Tibial artery (tissue), 4 donors: ENCODE measurements around the gene SREBF1.

Source experiments
- DNase-seq, 2 donors: peaks; one replicate each; pipeline ENCODE4 v3.0.0-alpha.2; 2019
- H3K27ac ChIP-seq, 2 donors: fragments of 200-600 bp; sonication (generic) in 1 of 2; 1 replicate in 1 of 2; 2 replicates in 1 of 2; pipeline ENCODE4 v1.5.1; 2018 to 2019; ENCODE audit warnings: mild to moderate bottlenecking in 1 of 2
- H3K27me3 ChIP-seq, 2 donors: fragments of 200-600 bp; sonication (generic) in 1 of 2; one replicate each; pipeline versions ENCODE4 v1.5.1 to v1.6.0; 2016 to 2019
- H3K36me3 ChIP-seq, 3 donors: fragments of 200-600 bp; sonication (generic) in 2 of 3; one replicate each; pipeline ENCODE4 v1.5.1; 2016 to 2019; ENCODE audit warnings: mild to moderate bottlenecking in 2 of 3
- H3K4me1 ChIP-seq, 4 donors: fragments of 200-600 bp; sonication (generic) in 2 of 4; 1 replicate in 3 of 4; 2 replicates in 1 of 4; pipeline ENCODE4 v1.5.1; 2016 to 2019
- H3K4me3 ChIP-seq, 2 donors: fragments of 200-600 bp; sonication (generic) in 1 of 2; 1 replicate in 1 of 2; 2 replicates in 1 of 2; pipeline ENCODE4 v1.5.1; 2018 to 2019; ENCODE audit warnings: mild to moderate bottlenecking in 2 of 2
- H3K9me3 ChIP-seq, 3 donors: fragments of 200-600 bp; sonication (generic) in 1 of 3; one replicate each; pipeline ENCODE4 v1.5.1; 2016 to 2019
- intact Hi-C: fragments of 100-400 bp; cut with DNase I; formaldehyde crosslinking; loops from one replicate; pipeline ENCODE4 v1.15.0; 2023; ENCODE audit warnings: low total_unique reads
- TF ChIP-seq, protein P1 (sequence below), 2 experiments: fragments of 200-600 bp in 1 of 2; fragments of 450-650 bp in 1 of 2; IDR thresholded peaks; one replicate each; pipeline ENCODE4 v1.5.1; 2017 to 2019; ENCODE audit warnings: antibody characterized with exemption in 2 of 2, mild to moderate bottlenecking in 1 of 2, moderate library complexity in 1 of 2

Gene SREBF1

DNA sequence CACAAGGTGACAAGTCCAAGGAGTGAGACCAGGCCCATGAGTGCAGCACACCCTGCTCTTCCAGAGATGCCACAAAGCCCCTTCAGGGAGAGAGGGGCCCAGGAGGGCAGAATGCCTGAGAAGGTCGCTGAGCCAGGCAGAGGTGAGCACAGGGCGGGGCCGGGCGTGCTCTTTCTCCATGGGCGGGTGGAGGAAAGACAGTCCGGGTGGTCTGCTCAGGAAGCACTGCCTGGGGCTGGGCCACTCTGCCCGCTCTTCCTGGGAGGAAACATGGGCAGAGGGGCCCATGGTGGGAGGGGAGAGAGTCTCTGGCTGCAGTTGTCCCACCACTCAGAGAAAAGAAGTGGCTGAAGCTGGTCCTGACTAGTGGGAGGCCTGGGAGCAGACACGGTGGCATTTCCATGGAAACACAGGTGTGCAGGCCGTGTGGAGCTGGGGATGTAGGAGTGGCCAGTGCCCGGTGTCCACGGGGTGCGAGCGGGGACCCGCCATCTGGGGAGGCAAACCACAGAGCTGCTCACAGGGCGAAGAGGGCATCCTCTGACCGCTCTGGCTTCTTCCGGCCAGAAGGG lies 10.4 kb upstream of the SREBF1 start:
- intact Hi-C loops: no loop called here
- TF ChIP-seq, protein P1, sequence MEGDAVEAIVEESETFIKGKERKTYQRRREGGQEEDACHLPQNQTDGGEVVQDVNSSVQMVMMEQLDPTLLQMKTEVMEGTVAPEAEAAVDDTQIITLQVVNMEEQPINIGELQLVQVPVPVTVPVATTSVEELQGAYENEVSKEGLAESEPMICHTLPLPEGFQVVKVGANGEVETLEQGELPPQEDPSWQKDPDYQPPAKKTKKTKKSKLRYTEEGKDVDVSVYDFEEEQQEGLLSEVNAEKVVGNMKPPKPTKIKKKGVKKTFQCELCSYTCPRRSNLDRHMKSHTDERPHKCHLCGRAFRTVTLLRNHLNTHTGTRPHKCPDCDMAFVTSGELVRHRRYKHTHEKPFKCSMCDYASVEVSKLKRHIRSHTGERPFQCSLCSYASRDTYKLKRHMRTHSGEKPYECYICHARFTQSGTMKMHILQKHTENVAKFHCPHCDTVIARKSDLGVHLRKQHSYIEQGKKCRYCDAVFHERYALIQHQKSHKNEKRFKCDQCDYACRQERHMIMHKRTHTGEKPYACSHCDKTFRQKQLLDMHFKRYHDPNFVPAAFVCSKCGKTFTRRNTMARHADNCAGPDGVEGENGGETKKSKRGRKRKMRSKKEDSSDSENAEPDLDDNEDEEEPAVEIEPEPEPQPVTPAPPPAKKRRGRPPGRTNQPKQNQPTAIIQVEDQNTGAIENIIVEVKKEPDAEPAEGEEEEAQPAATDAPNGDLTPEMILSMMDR (IDR thresholded peaks at IDR 0.05): no peak
- Histone ChIP-seq H3K27me3 (no peaks in the 10 kb centered on the region), H3K36me3 (peaks cover 0 to 25% (median 18%) of the 10 kb centered on the region in 3 donors), H3K4me3 (no peak overlapping the region), H3K9me3 (no peaks in the 10 kb centered on the region), H3K4me1 (peaks cover 10 to 40% (median 33%) of the 10 kb centered on the region in 4 donors), H3K27ac (peak overlapping the region; percentile 20 to 75)
- no peak for DNase-seq

DNA sequence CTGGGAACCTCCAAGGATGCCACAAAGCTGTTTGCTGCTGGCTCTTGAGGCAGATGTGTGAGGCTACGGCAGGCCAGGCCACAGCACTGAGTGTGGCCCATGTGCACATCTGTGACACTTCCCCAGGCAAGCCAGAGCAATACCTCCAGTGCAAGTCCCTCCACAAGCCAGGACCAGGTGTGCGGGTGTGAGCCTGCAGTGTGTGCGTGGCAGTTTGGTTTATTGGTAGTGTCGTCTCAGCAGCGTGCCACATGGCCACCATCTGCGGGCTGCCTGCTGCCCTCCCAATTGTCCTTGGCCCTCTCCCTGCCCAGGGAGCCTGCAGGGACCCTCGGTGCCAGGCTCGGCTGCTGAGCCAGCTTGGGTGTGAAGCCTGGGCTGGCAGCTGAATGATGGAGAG lies 9.9 kb upstream of the SREBF1 start:
- H3K9me3 ChIP-seq: no peaks in the 10 kb centered on the region
- TF ChIP-seq, protein P1 (IDR thresholded peaks at IDR 0.05): no peak
- H3K36me3 ChIP-seq: peaks cover 0 to 24% (median 18%) of the 10 kb centered on the region in 3 donors
- no peak overlapping the region for H3K27ac ChIP-seq
- DNase-seq: no peak
- H3K4me3 ChIP-seq: no peak overlapping the region
- H3K27me3 ChIP-seq: no peaks in the 10 kb centered on the region
- intact Hi-C loops: no loop called here
- H3K4me1 ChIP-seq: peaks cover 10 to 45% (median 39%) of the 10 kb centered on the region in 4 donors

DNA sequence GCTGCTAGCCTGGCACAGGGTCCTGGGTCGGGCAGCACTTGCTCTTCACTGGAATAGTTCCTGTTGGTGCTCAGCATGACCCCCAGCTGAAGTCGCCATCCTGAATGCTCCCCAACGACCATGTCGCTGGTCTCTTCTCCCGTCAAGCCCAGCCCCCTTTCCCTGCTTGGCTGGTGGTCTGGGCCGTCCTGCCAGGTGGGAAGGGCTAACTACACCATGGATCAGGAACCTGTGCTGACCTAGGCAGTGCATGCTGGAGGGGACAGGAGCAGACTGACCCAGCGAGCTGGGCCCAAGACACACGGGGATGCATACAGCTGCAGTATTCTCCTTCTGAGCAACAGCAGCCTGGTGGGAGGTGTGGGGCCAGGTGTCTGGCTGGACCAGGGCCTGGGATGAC lies 9.2 kb upstream of the SREBF1 start:
- H3K36me3 ChIP-seq: peaks cover 0 to 24% (median 18%) of the 10 kb centered on the region in 3 donors
- H3K4me1 ChIP-seq: peaks cover 10 to 52% (median 45%) of the 10 kb centered on the region in 4 donors
- no peaks in the 10 kb centered on the region for H3K9me3 ChIP-seq
- H3K27me3 ChIP-seq: no peaks in the 10 kb centered on the region
- TF ChIP-seq, protein P1 (IDR thresholded peaks at IDR 0.05): no peak
- no peak overlapping the region for H3K4me3 ChIP-seq
- intact Hi-C loops: no loop called here
- no peak overlapping the region for H3K27ac ChIP-seq
- no peak for DNase-seq

DNA sequence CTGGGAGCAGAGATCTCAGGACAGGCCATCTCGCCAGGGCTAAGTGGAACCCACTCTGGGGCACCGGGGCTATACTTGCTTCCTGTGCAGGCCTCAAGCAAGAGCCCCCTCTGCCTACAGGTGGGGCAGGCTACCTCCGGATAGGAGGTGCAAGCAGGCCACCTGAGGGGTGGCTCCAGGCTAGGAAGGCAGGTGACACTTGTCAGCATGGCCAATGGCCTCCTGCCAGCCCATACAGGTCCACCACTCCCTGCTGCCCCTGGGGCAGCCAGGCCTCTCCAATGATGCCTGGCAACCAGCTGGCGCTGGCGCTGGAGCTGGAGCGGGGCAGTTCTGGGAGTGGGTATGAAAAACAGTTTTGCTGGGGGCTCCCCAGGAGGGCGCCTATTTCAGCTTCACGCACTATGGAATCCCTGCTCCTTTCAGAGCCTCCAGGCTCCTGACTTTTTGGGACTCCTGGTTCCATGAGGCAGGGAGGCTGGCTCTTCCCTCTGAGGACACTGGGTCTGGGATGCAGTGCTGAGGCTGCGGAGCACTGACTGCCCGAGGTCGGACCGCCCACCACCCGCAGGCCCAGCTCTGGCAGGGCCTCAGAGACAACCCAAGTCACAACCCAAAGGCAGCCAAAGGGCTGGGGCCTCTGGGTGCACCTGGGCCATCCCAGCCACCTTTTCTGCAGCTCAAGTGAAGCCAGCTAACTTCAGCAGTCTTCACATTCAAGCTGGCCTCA lies 8.4 kb upstream of the SREBF1 start:
- DNase-seq: no peak
- Histone ChIP-seq H3K4me3 (no peak overlapping the region), H3K27ac (no peak overlapping the region), H3K4me1 (peaks cover 10 to 60% (median 49%) of the 10 kb centered on the region in 4 donors), H3K36me3 (peaks cover 0 to 24% (median 18%) of the 10 kb centered on the region in 3 donors), H3K9me3 (no peaks in the 10 kb centered on the region), H3K27me3 (no peaks in the 10 kb centered on the region)
- intact Hi-C loops: no loop called here
- TF ChIP-seq, protein P1 (IDR thresholded peaks at IDR 0.05): no peak

DNA sequence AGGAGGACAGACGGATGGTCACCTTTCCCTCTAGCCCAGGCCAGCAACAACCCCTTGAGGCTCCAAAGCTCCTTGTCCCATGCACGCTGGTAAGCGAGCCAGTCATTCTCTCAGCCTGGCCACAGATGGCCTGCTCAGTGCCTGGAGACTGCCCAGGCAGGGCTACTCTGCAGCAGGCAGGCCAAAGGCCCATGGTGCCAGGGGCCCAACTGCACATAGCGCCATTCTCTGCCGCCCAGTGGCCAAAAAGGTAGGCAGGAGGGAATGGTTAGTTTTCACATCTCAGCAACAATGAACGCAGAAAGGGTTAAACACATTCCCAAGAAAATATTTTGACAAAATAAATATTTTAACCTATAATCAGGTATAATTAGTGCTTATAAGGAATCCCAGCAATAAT lies 7.7 kb upstream of the SREBF1 start:
- no peaks in the 10 kb centered on the region for H3K9me3 ChIP-seq
- peaks cover 6 to 61% (median 47%) of the 10 kb centered on the region in 4 donors for H3K4me1 ChIP-seq
- no peak overlapping the region for H3K27ac ChIP-seq
- TF ChIP-seq, protein P1 (IDR thresholded peaks at IDR 0.05): no peak
- no peak overlapping the region for H3K4me3 ChIP-seq
- H3K36me3 ChIP-seq: peaks cover 0 to 24% (median 18%) of the 10 kb centered on the region in 3 donors
- intact Hi-C loops: no loop called here
- no peaks in the 10 kb centered on the region for H3K27me3 ChIP-seq
- DNase-seq: no peak
